Rectal smooth muscle tissue (tissue), 1 donor: ENCODE data around the gene GJB5.

Experiments
- H3K27ac ChIP-seq: one replicate; pipeline ENCODE4 v1.7.0; 2013; ENCODE audit warnings: low read depth, low read length, inconsistent platforms
- H3K27me3 ChIP-seq: one replicate; pipeline ENCODE4 v1.7.0; 2013; ENCODE audit warnings: low read length; ENCODE audit not compliant: control insufficient read depth, insufficient read depth
- H3K36me3 ChIP-seq: one replicate; pipeline ENCODE4 v1.7.0; 2013; ENCODE audit warnings: low read length; ENCODE audit not compliant: control insufficient read depth, insufficient read depth
- H3K4me1 ChIP-seq: one replicate; pipeline ENCODE4 v1.7.0; 2013; ENCODE audit warnings: low read length; ENCODE audit not compliant: control insufficient read depth, insufficient read depth
- H3K4me3 ChIP-seq: one replicate; pipeline ENCODE4 v1.7.0; 2013; ENCODE audit warnings: low read length
- H3K9ac ChIP-seq: one replicate; pipeline ENCODE4 v1.7.0; 2013; ENCODE audit warnings: low read length

The GJB5 gene

GRCh38 chr1:34792868-34793727 lies 38.3 kb downstream of the GJB5 start, which contains the start of gene GJA4:
Gene GJA4, plus strand, starts transcription at chr1:34792999. Its CDS starts 1,215 bp downstream, at chr1:34794214.
- Histone ChIP-seq H3K9ac (no peak within 1 kb of the TSS), H3K4me3 (no peak within 1 kb of the TSS), H3K4me1 (no peaks in the 10 kb centered on the region), H3K27me3 (peaks cover 8% of the 10 kb centered on the region), H3K27ac (no peak within 1 kb of the TSS), H3K36me3 (no peaks in the 10 kb centered on the region)

GRCh38 chr1:34794001-34794789 lies 39.3 kb downstream of the GJB5 start:
- H3K36me3 ChIP-seq = no peaks in the 10 kb centered on the region
- H3K27ac ChIP-seq = no peak overlapping the region
- H3K9ac ChIP-seq = no peak overlapping the region
- H3K27me3 ChIP-seq = peaks cover 8% of the 10 kb centered on the region
- no peak overlapping the region for H3K4me3 ChIP-seq
- no peaks in the 10 kb centered on the region for H3K4me1 ChIP-seq

GRCh38 chr1:34794790-34795180 lies 39.9 kb downstream of the GJB5 start:
- Histone ChIP-seq H3K36me3 (no peaks in the 10 kb centered on the region), H3K27ac (no peak overlapping the region), H3K27me3 (peaks cover 8% of the 10 kb centered on the region), H3K4me3 (no peak overlapping the region), H3K9ac (no peak overlapping the region), H3K4me1 (no peaks in the 10 kb centered on the region)

GRCh38 chr1:34795916-34796315 lies 41.1 kb downstream of the GJB5 start:
- H3K9ac ChIP-seq = no peak overlapping the region

GRCh38 chr1:34796990-34797389 lies 42.1 kb downstream of the GJB5 start:
- no peaks in the 10 kb centered on the region for H3K4me1 ChIP-seq
- H3K36me3 ChIP-seq = no peaks in the 10 kb centered on the region
- no peak overlapping the region for H3K9ac ChIP-seq
- H3K27ac ChIP-seq = no peak overlapping the region
- H3K27me3 ChIP-seq = peaks cover 8% of the 10 kb centered on the region
- H3K4me3 ChIP-seq = no peak overlapping the region

More at GRCh38 chr1:34795916-34796315, 41.1 kb downstream of the GJB5 start:
- Histone ChIP-seq H3K27me3 (peaks cover 8% of the 10 kb centered on the region), H3K4me1 (no peaks in the 10 kb centered on the region), H3K4me3 (no peak overlapping the region), H3K36me3 (no peaks in the 10 kb centered on the region), H3K27ac (no peak overlapping the region)

- H3K27me3 ChIP-seq = peaks cover 2% of the 10 kb centered on the region
- H3K9ac ChIP-seq = no peak overlapping the region
- H3K4me3 ChIP-seq = no peak overlapping the region
- no peaks in the 10 kb centered on the region for H3K36me3 ChIP-seq
- no peak overlapping the region for H3K27ac ChIP-seq
- H3K4me1 ChIP-seq = no peaks in the 10 kb centered on the region
These were observed 45.4 kb downstream of the GJB5 start for GRCh38 chr1:34800214-34800613.

GRCh38 chr1:34803770-34804169 lies 48.9 kb downstream of the GJB5 start:
- no peaks in the 10 kb centered on the region for H3K27me3 ChIP-seq
- H3K36me3 ChIP-seq = no peaks in the 10 kb centered on the region
- H3K4me1 ChIP-seq = no peaks in the 10 kb centered on the region
- H3K27ac ChIP-seq = no peak overlapping the region
- H3K4me3 ChIP-seq = no peak overlapping the region
- H3K9ac ChIP-seq = no peak overlapping the region

GRCh38 chr1:34806396-34806795 lies 51.5 kb downstream of the GJB5 start:
- Histone ChIP-seq H3K4me1 (no peaks in the 10 kb centered on the region), H3K4me3 (no peak overlapping the region), H3K27ac (no peak overlapping the region), H3K27me3 (no peaks in the 10 kb centered on the region), H3K9ac (no peak overlapping the region), H3K36me3 (no peaks in the 10 kb centered on the region)
